ENCODE measurements around the gene AGTRAP. TPM values are rescaled to one million over a fixed set of nuclear protein-coding genes. Genes with fewer than 3 reads are reported as not detected.
A peak's percentile ranks its signal among the peaks of the same experiment; 100 is the strongest.

Gene AGTRAP
- polyA plus RNA-seq (2013, experiment 1 of 2) = 45.8 TPM
- polyA plus RNA-seq (2013, experiment 2 of 2) = 47.1 TPM

GRCh38 chr1:11735854-11736745 lies at the start of gene AGTRAP:
Gene AGTRAP, plus strand, starts transcription at chr1:11736136. Its CDS starts 73 bp downstream, at chr1:11736209.
- no peaks in the 10 kb centered on the region for H3K9me3 ChIP-seq (ENCODE audit: control insufficient read depth, low read length)
- peak within 1 kb of the TSS; percentile 95 for H4K91ac ChIP-seq (ENCODE audit: low read length)
- peak within 1 kb of the TSS; percentile 95 for H2AFZ ChIP-seq (ENCODE audit: low read depth, low read length)
- H2BK120ac ChIP-seq (ENCODE audit: low read depth, low read length) = peak within 1 kb of the TSS; percentile 75
- peak; percentile 93 for DNase-seq
- peak within 1 kb of the TSS; percentile 88 for H4K8ac ChIP-seq (ENCODE audit: low read length)
- H3K9ac ChIP-seq (ENCODE audit: low read length) = peak within 1 kb of the TSS; percentile 97
- under 1% methylated on average over 49 of the region's 59 CpGs for WGBS
- H2AK5ac ChIP-seq (ENCODE audit: low read length, severe bottlenecking) = no peak within 1 kb of the TSS
- no peaks in the 10 kb centered on the region for H3K27me3 ChIP-seq (ENCODE audit: control insufficient read depth in 1 of 2, insufficient read depth in 1 of 2, low read length in 2 of 2)
- peaks cover 17% of the 10 kb centered on the region for H3K79me1 ChIP-seq (replicated peaks; ENCODE audit: low read length, poor library complexity, severe bottlenecking)
- H3K36me3 ChIP-seq (ENCODE audit: control insufficient read depth in 1 of 2, insufficient read depth in 2 of 2, low read depth in 1 of 2, low read length in 2 of 2) = peaks cover 0 to 4% of the 10 kb centered on the region in 2 experiments
- H3K18ac ChIP-seq (ENCODE audit: low read depth in 1 of 2, low read length in 2 of 2) = peak within 1 kb of the TSS; percentile 47 to 99
- H3K4me2 ChIP-seq (ENCODE audit: low read length, poor library complexity, severe bottlenecking) = peak within 1 kb of the TSS; percentile 90
- H3K4ac ChIP-seq (ENCODE audit: low read depth in 1 of 2, low read length in 2 of 2) = peak within 1 kb of the TSS; percentile 71 to 77
- peak within 1 kb of the TSS; percentile 60 for H2BK15ac ChIP-seq (ENCODE audit: low read depth, poor library complexity, severe bottlenecking)
- peak within 1 kb of the TSS; percentile 49 to 89 for H2BK12ac ChIP-seq (ENCODE audit: low read length in 2 of 2)
- peak within 1 kb of the TSS in 1 of 2 experiments; percentile 91 for H3K23ac ChIP-seq (ENCODE audit: low read length in 2 of 2)
- peak within 1 kb of the TSS; percentile 80 to 98 for H3K4me3 ChIP-seq (ENCODE audit: insufficient read depth in 1 of 2, low read depth in 1 of 2, low read length in 2 of 2)
- H2BK5ac ChIP-seq (ENCODE audit: low read depth, low read length, poor library complexity, severe bottlenecking) = no peak within 1 kb of the TSS
- peak within 1 kb of the TSS in 1 of 2 experiments; percentile 100 for H3K14ac ChIP-seq (ENCODE audit: low read length in 2 of 2)
- peak within 1 kb of the TSS; percentile 33 for H3K27ac ChIP-seq (ENCODE audit: low read length, poor library complexity, severe bottlenecking)
- H3K4me1 ChIP-seq (ENCODE audit: control insufficient read depth, insufficient read depth, low read depth, low read length) = peaks cover 11% of the 10 kb centered on the region

GRCh38 chr1:11688506-11688905 lies 47.4 kb upstream of the AGTRAP start:
- DNase-seq = no peak
- H2BK5ac ChIP-seq (ENCODE audit: low read depth, low read length, poor library complexity, severe bottlenecking) = no peak overlapping the region
- no peak overlapping the region for H3K4ac ChIP-seq (ENCODE audit: low read depth in 1 of 2, low read length in 2 of 2)
- H4K8ac ChIP-seq (ENCODE audit: low read length) = no peak overlapping the region
- no peaks in the 10 kb centered on the region for H3K36me3 ChIP-seq (ENCODE audit: control insufficient read depth in 1 of 2, insufficient read depth in 2 of 2, low read depth in 1 of 2, low read length in 2 of 2)
- no peak overlapping the region for H3K4me3 ChIP-seq (ENCODE audit: insufficient read depth in 1 of 2, low read depth in 1 of 2, low read length in 2 of 2)
- H3K9me3 ChIP-seq (ENCODE audit: control insufficient read depth, low read length) = no peaks in the 10 kb centered on the region
- H3K23ac ChIP-seq (ENCODE audit: low read length in 2 of 2) = no peak overlapping the region
- no peak overlapping the region for H4K91ac ChIP-seq (ENCODE audit: low read length)
- H2AK5ac ChIP-seq (ENCODE audit: low read length, severe bottlenecking) = no peak overlapping the region
- no peak overlapping the region for H3K18ac ChIP-seq (ENCODE audit: low read depth in 1 of 2, low read length in 2 of 2)
- no peak overlapping the region for H2BK120ac ChIP-seq (ENCODE audit: low read depth, low read length)
- no peak overlapping the region for H3K27ac ChIP-seq (ENCODE audit: low read length, poor library complexity, severe bottlenecking)
- no peaks in the 10 kb centered on the region for H3K79me1 ChIP-seq (replicated peaks; ENCODE audit: low read length, poor library complexity, severe bottlenecking)
- no peak overlapping the region for H2BK12ac ChIP-seq (ENCODE audit: low read length in 2 of 2)
- peaks cover 25% of the 10 kb centered on the region for H3K4me1 ChIP-seq (ENCODE audit: control insufficient read depth, insufficient read depth, low read depth, low read length)
- H3K4me2 ChIP-seq (ENCODE audit: low read length, poor library complexity, severe bottlenecking) = no peak overlapping the region
- H3K14ac ChIP-seq (ENCODE audit: low read length in 2 of 2) = no peak overlapping the region
- 94% methylated on average over 4 of the region's 4 CpGs for WGBS
- no peak overlapping the region for H2AFZ ChIP-seq (ENCODE audit: low read depth, low read length)
- H2BK15ac ChIP-seq (ENCODE audit: low read depth, poor library complexity, severe bottlenecking) = no peak overlapping the region
- H3K9ac ChIP-seq (ENCODE audit: low read length) = no peak overlapping the region
- H3K27me3 ChIP-seq (ENCODE audit: control insufficient read depth in 1 of 2, insufficient read depth in 1 of 2, low read length in 2 of 2) = peaks cover 59 to 67% of the 10 kb centered on the region in 2 experiments

GRCh38 chr1:11690397-11691301 lies 45.3 kb upstream of the AGTRAP start:
- Histone ChIP-seq H3K4ac (ENCODE audit: low read depth in 1 of 2, low read length in 2 of 2) (no peak overlapping the region), H3K27ac (ENCODE audit: low read length, poor library complexity, severe bottlenecking) (no peak overlapping the region), H2BK120ac (ENCODE audit: low read depth, low read length) (no peak overlapping the region), H2BK5ac (ENCODE audit: low read depth, low read length, poor library complexity, severe bottlenecking) (no peak overlapping the region), H3K9me3 (ENCODE audit: control insufficient read depth, low read length) (no peaks in the 10 kb centered on the region), H3K27me3 (ENCODE audit: control insufficient read depth in 1 of 2, insufficient read depth in 1 of 2, low read length in 2 of 2) (peaks cover 67 to 70% of the 10 kb centered on the region in 2 experiments), H2BK12ac (ENCODE audit: low read length in 2 of 2) (no peak overlapping the region), H3K4me2 (ENCODE audit: low read length, poor library complexity, severe bottlenecking) (peak overlapping the region; percentile 62), H4K91ac (ENCODE audit: low read length) (no peak overlapping the region), H3K9ac (ENCODE audit: low read length) (peak overlapping the region; percentile 11), H3K23ac (ENCODE audit: low read length in 2 of 2) (no peak overlapping the region), H3K14ac (ENCODE audit: low read length in 2 of 2) (no peak overlapping the region), H3K36me3 (ENCODE audit: control insufficient read depth in 1 of 2, insufficient read depth in 2 of 2, low read depth in 1 of 2, low read length in 2 of 2) (no peaks in the 10 kb centered on the region), H2AK5ac (ENCODE audit: low read length, severe bottlenecking) (no peak overlapping the region), H2BK15ac (ENCODE audit: low read depth, poor library complexity, severe bottlenecking) (no peak overlapping the region), H2AFZ (ENCODE audit: low read depth, low read length) (no peak overlapping the region), H3K18ac (ENCODE audit: low read depth in 1 of 2, low read length in 2 of 2) (no peak overlapping the region), H4K8ac (ENCODE audit: low read length) (no peak overlapping the region), H3K79me1 (replicated peaks; ENCODE audit: low read length, poor library complexity, severe bottlenecking) (no peaks in the 10 kb centered on the region), H3K4me3 (ENCODE audit: insufficient read depth in 1 of 2, low read depth in 1 of 2, low read length in 2 of 2) (peak overlapping the region in 1 of 2 experiments; percentile 28), H3K4me1 (ENCODE audit: control insufficient read depth, insufficient read depth, low read depth, low read length) (peaks cover 29% of the 10 kb centered on the region)
- no peak for DNase-seq
- 4% methylated on average over 54 of the region's 64 CpGs for WGBS
